GM19328 (cell line): Measurements from ENCODE around the gene TEX13A.

Experiments
- ATAC-seq: cut with Tn5 transposase; IDR thresholded peaks from one replicate; pipeline ENCODE4 v1.9.1; 2021; ENCODE audit warnings: mild to moderate bottlenecking, moderate library complexity; ENCODE audit not compliant: unreplicated experiment

The TEX13A gene

DNA sequence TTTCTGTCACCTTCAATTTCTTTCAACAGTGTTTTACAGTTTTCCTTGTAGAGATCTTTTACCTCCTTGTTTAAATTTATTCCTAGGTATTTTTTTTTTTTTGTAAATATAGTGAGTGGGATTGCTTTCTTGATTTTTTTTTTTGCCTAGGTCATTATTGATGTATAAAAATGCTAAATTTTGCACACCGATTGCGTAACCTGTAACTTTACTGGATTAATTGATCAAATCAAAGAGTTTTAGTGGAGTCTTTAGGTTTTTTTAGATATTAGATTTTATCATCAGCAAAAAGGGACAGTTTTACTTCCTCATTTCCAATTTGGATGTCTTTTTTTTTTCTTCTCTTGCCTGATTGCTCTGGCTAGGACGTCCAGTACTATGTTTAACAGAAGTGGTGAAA is 40.9 kb downstream of the TEX13A start:
- ATAC-seq = no peak

GRCh38 chrX:105173071-105173470 is 47.4 kb downstream of the TEX13A start:
- no peak for ATAC-seq
